ENCODE measurements around the gene ZNRF1. TPM values are rescaled to one million over a fixed set of nuclear protein-coding genes. Genes with fewer than 3 reads are reported as not detected.

The ZNRF1 gene
- total and polyA plus RNA-seq, 2 of the 13 experiments (the other 11 are each of a cell fraction or from before 2014, with no cell fraction given), result 43.9 to 58.7 TPM

DNA sequence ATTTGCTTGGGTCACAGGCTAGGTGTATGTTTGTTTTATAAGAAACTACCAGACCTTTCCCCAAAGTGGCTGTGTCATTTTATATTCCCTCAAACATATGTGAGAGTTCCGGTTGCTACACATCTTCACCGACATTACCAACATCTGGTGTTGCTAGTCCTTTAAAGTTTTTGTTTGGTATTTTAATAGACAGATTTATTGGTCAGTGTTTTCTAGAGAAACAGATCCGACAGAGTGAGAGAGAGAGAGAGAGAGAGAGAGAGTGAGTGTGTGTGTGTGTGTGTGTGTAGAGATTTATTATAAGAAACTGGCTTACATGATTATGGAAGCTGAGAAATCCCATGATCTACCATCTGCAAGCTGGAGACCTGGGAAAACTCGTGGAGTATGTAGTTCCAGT lies 86.7 kb downstream of the ZNRF1 start:
- Histone ChIP-seq H3K9me3 (ENCODE audit: low read length) (no peaks in the 10 kb centered on the region), H3K4me2 (ENCODE audit: low read depth, low read length) (no peak overlapping the region), H3K9ac (ENCODE audit: insufficient read depth, low read depth, low read length) (no peak overlapping the region), H3K27ac (ENCODE audit: extremely low read length, insufficient read depth, low read length) (no peak overlapping the region), H3K4me3 (replicated peaks in 1 of 3; ENCODE audit: insufficient read depth in 1 of 3, low read depth in 2 of 3, low read length in 3 of 3) (no peak overlapping the region), H3K4me1 (ENCODE audit: insufficient read depth, low read length) (peaks cover 85% of the 10 kb centered on the region), H4K20me1 (ENCODE audit: insufficient read depth, low read length) (peaks cover 61% of the 10 kb centered on the region), H3K27me3 (ENCODE audit: control insufficient read depth in 1 of 2, insufficient read depth in 2 of 2, low read length in 2 of 2) (no peaks in the 10 kb centered on the region), H2AFZ (ENCODE audit: low read length) (no peak overlapping the region), H3K36me3 (replicated peaks in 1 of 2; ENCODE audit: control insufficient read depth in 1 of 2, insufficient read depth in 2 of 2, low read length in 2 of 2) (peaks cover 9 to 11% of the 10 kb centered on the region in 2 experiments; a peak in 4 of 5 replicates), H3K79me2 (ENCODE audit: insufficient read depth, low read length) (peaks cover 96% of the 10 kb centered on the region)
- BruUV-seq (replicated peaks), result no TSS peak
- FAIRE-seq (no peak), DNase-seq (ENCODE audit: low spot score) (no peak), ATAC-seq (no peak)
- whole genome bisulfite sequencing (ENCODE audit: low lambda C conversion rate), result 92% methylated on average over 4 of the region's 4 CpGs
- in situ Hi-C loops (cut with HindIII; ENCODE audit: extremely low pct_ligation_motif_present, low pct_unique_long_range_greater_than_20kb), result no loop called here
- ChIA-PET POLR2A (no interaction called here), CTCF (ENCODE audit: low intra/inter-chr PET ratio, low total read pairs) (no interaction called here)
- intact Hi-C loops (cut with micrococcal nuclease; ENCODE audit: unreplicated experiment), result no loop called here
- TF ChIP-seq, protein P1, sequence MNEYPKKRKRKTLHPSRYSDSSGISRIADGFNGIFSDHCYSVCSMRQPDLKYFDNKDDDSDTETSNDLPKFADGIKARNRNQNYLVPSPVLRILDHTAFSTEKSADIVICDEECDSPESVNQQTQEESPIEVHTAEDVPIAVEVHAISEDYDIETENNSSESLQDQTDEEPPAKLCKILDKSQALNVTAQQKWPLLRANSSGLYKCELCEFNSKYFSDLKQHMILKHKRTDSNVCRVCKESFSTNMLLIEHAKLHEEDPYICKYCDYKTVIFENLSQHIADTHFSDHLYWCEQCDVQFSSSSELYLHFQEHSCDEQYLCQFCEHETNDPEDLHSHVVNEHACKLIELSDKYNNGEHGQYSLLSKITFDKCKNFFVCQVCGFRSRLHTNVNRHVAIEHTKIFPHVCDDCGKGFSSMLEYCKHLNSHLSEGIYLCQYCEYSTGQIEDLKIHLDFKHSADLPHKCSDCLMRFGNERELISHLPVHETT (CRISPR knock-in tag; conservative IDR thresholded peaks at IDR 0.05), result no peak
- TF ChIP-seq, protein P2, sequence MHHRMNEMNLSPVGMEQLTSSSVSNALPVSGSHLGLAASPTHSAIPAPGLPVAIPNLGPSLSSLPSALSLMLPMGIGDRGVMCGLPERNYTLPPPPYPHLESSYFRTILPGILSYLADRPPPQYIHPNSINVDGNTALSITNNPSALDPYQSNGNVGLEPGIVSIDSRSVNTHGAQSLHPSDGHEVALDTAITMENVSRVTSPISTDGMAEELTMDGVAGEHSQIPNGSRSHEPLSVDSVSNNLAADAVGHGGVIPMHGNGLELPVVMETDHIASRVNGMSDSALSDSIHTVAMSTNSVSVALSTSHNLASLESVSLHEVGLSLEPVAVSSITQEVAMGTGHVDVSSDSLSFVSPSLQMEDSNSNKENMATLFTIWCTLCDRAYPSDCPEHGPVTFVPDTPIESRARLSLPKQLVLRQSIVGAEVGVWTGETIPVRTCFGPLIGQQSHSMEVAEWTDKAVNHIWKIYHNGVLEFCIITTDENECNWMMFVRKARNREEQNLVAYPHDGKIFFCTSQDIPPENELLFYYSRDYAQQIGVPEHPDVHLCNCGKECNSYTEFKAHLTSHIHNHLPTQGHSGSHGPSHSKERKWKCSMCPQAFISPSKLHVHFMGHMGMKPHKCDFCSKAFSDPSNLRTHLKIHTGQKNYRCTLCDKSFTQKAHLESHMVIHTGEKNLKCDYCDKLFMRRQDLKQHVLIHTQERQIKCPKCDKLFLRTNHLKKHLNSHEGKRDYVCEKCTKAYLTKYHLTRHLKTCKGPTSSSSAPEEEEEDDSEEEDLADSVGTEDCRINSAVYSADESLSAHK (CRISPR knock-in tag; IDR thresholded peaks at IDR 0.05; ENCODE audit: borderline replicate concordance), result no peak
- TF ChIP-seq ZNF101 (CRISPR knock-in tag; IDR thresholded peaks at IDR 0.05; ENCODE audit: borderline replicate concordance, low read depth) (no peak), ZNF761 (CRISPR knock-in tag; conservative IDR thresholded peaks at IDR 0.05) (no peak), HNRNPK (IDR thresholded peaks at IDR 0.05; ENCODE audit: low read depth, low read length, poor library complexity, severe bottlenecking) (no peak), ZNF839 (CRISPR knock-in tag; IDR thresholded peaks at IDR 0.05; ENCODE audit: borderline replicate concordance) (no peak), SP5 (CRISPR knock-in tag; IDR thresholded peaks at IDR 0.05; ENCODE audit: borderline replicate concordance, low read depth) (no peak), KMT2B (CRISPR knock-in tag; IDR thresholded peaks at IDR 0.05) (no peak), REPIN1 (CRISPR knock-in tag; IDR thresholded peaks at IDR 0.05; ENCODE audit: borderline replicate concordance, low read depth) (no peak), ZNF264 (CRISPR knock-in tag; IDR thresholded peaks at IDR 0.05) (no peak), ZSCAN12 (CRISPR knock-in tag; IDR thresholded peaks at IDR 0.05) (no peak), ZNF891 (CRISPR knock-in tag; IDR thresholded peaks at IDR 0.05) (no peak)
- TF ChIP-seq, protein P3, sequence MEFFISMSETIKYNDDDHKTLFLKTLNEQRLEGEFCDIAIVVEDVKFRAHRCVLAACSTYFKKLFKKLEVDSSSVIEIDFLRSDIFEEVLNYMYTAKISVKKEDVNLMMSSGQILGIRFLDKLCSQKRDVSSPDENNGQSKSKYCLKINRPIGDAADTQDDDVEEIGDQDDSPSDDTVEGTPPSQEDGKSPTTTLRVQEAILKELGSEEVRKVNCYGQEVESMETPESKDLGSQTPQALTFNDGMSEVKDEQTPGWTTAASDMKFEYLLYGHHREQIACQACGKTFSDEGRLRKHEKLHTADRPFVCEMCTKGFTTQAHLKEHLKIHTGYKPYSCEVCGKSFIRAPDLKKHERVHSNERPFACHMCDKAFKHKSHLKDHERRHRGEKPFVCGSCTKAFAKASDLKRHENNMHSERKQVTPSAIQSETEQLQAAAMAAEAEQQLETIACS (CRISPR knock-in tag; IDR thresholded peaks at IDR 0.05), result no peak
- TF ChIP-seq, protein P4, sequence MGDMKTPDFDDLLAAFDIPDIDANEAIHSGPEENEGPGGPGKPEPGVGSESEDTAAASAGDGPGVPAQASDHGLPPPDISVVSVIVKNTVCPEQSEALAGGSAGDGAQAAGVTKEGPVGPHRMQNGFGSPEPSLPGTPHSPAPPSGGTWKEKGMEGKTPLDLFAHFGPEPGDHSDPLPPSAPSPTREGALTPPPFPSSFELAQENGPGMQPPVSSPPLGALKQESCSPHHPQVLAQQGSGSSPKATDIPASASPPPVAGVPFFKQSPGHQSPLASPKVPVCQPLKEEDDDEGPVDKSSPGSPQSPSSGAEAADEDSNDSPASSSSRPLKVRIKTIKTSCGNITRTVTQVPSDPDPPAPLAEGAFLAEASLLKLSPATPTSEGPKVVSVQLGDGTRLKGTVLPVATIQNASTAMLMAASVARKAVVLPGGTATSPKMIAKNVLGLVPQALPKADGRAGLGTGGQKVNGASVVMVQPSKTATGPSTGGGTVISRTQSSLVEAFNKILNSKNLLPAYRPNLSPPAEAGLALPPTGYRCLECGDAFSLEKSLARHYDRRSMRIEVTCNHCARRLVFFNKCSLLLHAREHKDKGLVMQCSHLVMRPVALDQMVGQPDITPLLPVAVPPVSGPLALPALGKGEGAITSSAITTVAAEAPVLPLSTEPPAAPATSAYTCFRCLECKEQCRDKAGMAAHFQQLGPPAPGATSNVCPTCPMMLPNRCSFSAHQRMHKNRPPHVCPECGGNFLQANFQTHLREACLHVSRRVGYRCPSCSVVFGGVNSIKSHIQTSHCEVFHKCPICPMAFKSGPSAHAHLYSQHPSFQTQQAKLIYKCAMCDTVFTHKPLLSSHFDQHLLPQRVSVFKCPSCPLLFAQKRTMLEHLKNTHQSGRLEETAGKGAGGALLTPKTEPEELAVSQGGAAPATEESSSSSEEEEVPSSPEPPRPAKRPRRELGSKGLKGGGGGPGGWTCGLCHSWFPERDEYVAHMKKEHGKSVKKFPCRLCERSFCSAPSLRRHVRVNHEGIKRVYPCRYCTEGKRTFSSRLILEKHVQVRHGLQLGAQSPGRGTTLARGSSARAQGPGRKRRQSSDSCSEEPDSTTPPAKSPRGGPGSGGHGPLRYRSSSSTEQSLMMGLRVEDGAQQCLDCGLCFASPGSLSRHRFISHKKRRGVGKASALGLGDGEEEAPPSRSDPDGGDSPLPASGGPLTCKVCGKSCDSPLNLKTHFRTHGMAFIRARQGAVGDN (CRISPR knock-in tag; IDR thresholded peaks at IDR 0.05), result no peak
- TF ChIP-seq, protein P5, sequence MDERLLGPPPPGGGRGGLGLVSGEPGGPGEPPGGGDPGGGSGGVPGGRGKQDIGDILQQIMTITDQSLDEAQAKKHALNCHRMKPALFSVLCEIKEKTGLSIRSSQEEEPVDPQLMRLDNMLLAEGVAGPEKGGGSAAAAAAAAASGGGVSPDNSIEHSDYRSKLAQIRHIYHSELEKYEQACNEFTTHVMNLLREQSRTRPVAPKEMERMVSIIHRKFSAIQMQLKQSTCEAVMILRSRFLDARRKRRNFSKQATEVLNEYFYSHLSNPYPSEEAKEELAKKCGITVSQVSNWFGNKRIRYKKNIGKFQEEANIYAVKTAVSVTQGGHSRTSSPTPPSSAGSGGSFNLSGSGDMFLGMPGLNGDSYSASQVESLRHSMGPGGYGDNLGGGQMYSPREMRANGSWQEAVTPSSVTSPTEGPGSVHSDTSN (CRISPR knock-in tag; IDR thresholded peaks at IDR 0.05), result no peak

All from HepG2 (cell line).